ENCODE results near the gene ZNF525. TPM values are rescaled to one million over a fixed set of nuclear protein-coding genes. Genes with fewer than 3 reads are reported as not detected.

ZNF525 gene
- total RNA-seq, 1 experiment from 2014 or later: 37.7 TPM

GRCh38 chr19:53372196-53372595, 6.7 kb downstream of the ZNF525 start:
- H3K23ac ChIP-seq (ENCODE audit: insufficient read length, low read depth, low read length): no peak overlapping the region
- peak overlapping the region in 1 of 3 experiments; percentile 72; a peak in 2 of 7 replicates for H3K27ac Mint-ChIP-seq

More at GRCh38 chr19:53372196-53372595, 6.7 kb downstream of the ZNF525 start:
- no peaks in the 10 kb centered on the region for H3K23me2 ChIP-seq (ENCODE audit: insufficient read length, low read depth, low read length, poor library complexity, severe bottlenecking)
- peaks cover 4% of the 10 kb centered on the region; the same call in 1 of the 2 replicates for H3K79me2 ChIP-seq (ENCODE audit: insufficient read depth, low read length)
- H3K4me1 Mint-ChIP-seq: peaks cover 13 to 38% of the 10 kb centered on the region in 2 experiments
- H4K8ac ChIP-seq (replicated peaks; ENCODE audit: insufficient read length, low read depth, low read length): no peak overlapping the region
- H2AFZ ChIP-seq (ENCODE audit: low read length): no peak overlapping the region
- H3K4ac ChIP-seq (ENCODE audit: low read depth, low read length): no peak overlapping the region
- no peaks in the 10 kb centered on the region for H3K27me3 Mint-ChIP-seq (ENCODE audit: low read depth)
- DNase-seq: no peak
- TF ChIP-seq CTCF (conservative IDR thresholded peaks at IDR 0.05): no peak
- H4K91ac ChIP-seq (ENCODE audit: insufficient read length, low read depth, low read length): no peak overlapping the region
- H3K18ac ChIP-seq (ENCODE audit: insufficient read length, low read depth, low read length): no peak overlapping the region
- H3K79me1 ChIP-seq (ENCODE audit: insufficient read depth, low read depth, low read length, poor library complexity, severe bottlenecking): no peaks in the 10 kb centered on the region
- no peak overlapping the region for H3T11ph ChIP-seq (ENCODE audit: low read length)
- no peaks in the 10 kb centered on the region for H4K20me1 ChIP-seq (ENCODE audit: control insufficient read depth, insufficient read depth, insufficient read length)
- H3K36me3 Mint-ChIP-seq (ENCODE audit: insufficient read depth in 1 of 3, low read depth in 3 of 3): peaks cover 43 to 58% (median 54%) of the 10 kb centered on the region in 3 experiments
- H3K14ac ChIP-seq (ENCODE audit: insufficient read depth, low read length): no peak overlapping the region
- H2BK5ac ChIP-seq (ENCODE audit: insufficient read length, low read length): no peak overlapping the region
- no CpG with 5 or more reads among the region's 4 CpGs for WGBS (ENCODE audit: extremely low coverage, insufficient read length, low lambda C conversion rate)
- H3K4me3 Mint-ChIP-seq: no peak overlapping the region; a peak in 1 of 5 replicates
- no peak overlapping the region for H3K56ac ChIP-seq (ENCODE audit: insufficient read length, low read depth, low read length)
- H3K27me3 ChIP-seq (ENCODE audit: insufficient read depth, low read length): no peaks in the 10 kb centered on the region
- H4K5ac ChIP-seq (ENCODE audit: insufficient read length, low read depth, low read length): no peak overlapping the region
- H3K27ac ChIP-seq (ENCODE audit: insufficient read length, low read depth, low read length): no peak overlapping the region
- no peak overlapping the region for H2BK12ac ChIP-seq (ENCODE audit: insufficient read length, low read depth, low read length)
- no peaks in the 10 kb centered on the region; the same call in 1 of the 2 replicates for H3K4me1 ChIP-seq (ENCODE audit: insufficient read depth, low read length)
- H3K4me2 ChIP-seq (ENCODE audit: insufficient read depth, insufficient read length, low read length): no peak overlapping the region
- H2BK120ac ChIP-seq (ENCODE audit: low read depth, low read length, poor library complexity, severe bottlenecking): no peak overlapping the region
- no peak overlapping the region for H2AK5ac ChIP-seq (ENCODE audit: insufficient read length, low read length)
- no peak overlapping the region for H2BK15ac ChIP-seq (ENCODE audit: low read depth, low read length)
- no peaks in the 10 kb centered on the region for H3K9me3 ChIP-seq (ENCODE audit: control insufficient read depth, low read depth, low read length)
- H2BK20ac ChIP-seq (ENCODE audit: low read depth, low read length, poor library complexity, severe bottlenecking): no peak overlapping the region
- H3K9me3 Mint-ChIP-seq: no peaks in the 10 kb centered on the region
- H3K9ac ChIP-seq (ENCODE audit: extremely low read depth, insufficient read length, low read length): no peak overlapping the region
